NCI-H82 treated with DMSO at 0.1 percent for 48 hours (cell line): Measurements from ENCODE around the gene TRMT1.

Experiments used
- DNase-seq: peaks from one replicate; lab custom pipeline; 2025; ENCODE audit not compliant: unreplicated experiment; lab: John Stamatoyannopoulos, UW

TRMT1 gene

GRCh38 chr19:13057147-13057572 is 59.4 kb downstream of the TRMT1 start:
- DNase-seq = no peak

- no peak for DNase-seq
Measured at GRCh38 chr19:13056052-13056660, 60.4 kb downstream of the TRMT1 start.

GRCh38 chr19:13055213-13056051 is 61.1 kb downstream of the TRMT1 start:
- no peak for DNase-seq
